AG04450 (cell line): Measurements from ENCODE around the gene CCSER1. TPM values are rescaled to one million over a fixed set of nuclear protein-coding genes. Genes with fewer than 3 reads are reported as not detected.

Source experiments
- CTCF ChIA-PET: fragments of 300-600, 350-600 bp; formaldehyde crosslinking; extraction: SDS; loops from one replicate; lab custom pipeline; 2022; ENCODE audit warnings: antibody characterized with exemption, inconsistent platforms; lab: Charles Lee
- POLR2A ChIA-PET: fragments of 350-600 bp; formaldehyde crosslinking; extraction: SDS; loops from one replicate; lab custom pipeline; 2021; ENCODE audit warnings: antibody characterized with exemption, inconsistent platforms; lab: Yijun Ruan, JAX
- DNase-seq: peaks from one replicate; pipeline ENCODE4 v3.0.0-alpha.2; 2011; ENCODE audit warnings: low read depth, low spot score
- H3K27ac ChIP-seq: one replicate; pipeline ENCODE4 v1.5.1; 2012; ENCODE audit warnings: low read depth, low read length, control low read depth
- H3K27me3 ChIP-seq: one replicate; pipeline ENCODE4 v1.6.0; 2012; ENCODE audit warnings: low read length; ENCODE audit not compliant: control insufficient read depth, insufficient read depth
- H3K4me3 ChIP-seq: 2 replicates; pipeline ENCODE4 v1.5.1; 2011; ENCODE audit warnings: mild to moderate bottlenecking, low read depth, low read length, control low read depth
- H3K9me3 ChIP-seq: 2 replicates; pipeline ENCODE4 v1.5.1; 2012; ENCODE audit warnings: low read length; ENCODE audit not compliant: control insufficient read depth, insufficient read depth
- CTCF ChIP-seq: IDR thresholded peaks from 2 replicates; pipeline ENCODE4 v1.5.1; 2011; ENCODE audit warnings: low read depth, low read length, control low read depth, inconsistent platforms
- polyA plus RNA-seq: library from polyadenylated mRNA; depleted of rRNA; stranded (reverse); fragments of >200 nt; gene quantifications from 2 replicates; pipeline ENCODE4 v1.2.3, GENCODE V29; 2011

Gene CCSER1
- polyA plus RNA-seq, 1 experiment: not detected

DNA sequence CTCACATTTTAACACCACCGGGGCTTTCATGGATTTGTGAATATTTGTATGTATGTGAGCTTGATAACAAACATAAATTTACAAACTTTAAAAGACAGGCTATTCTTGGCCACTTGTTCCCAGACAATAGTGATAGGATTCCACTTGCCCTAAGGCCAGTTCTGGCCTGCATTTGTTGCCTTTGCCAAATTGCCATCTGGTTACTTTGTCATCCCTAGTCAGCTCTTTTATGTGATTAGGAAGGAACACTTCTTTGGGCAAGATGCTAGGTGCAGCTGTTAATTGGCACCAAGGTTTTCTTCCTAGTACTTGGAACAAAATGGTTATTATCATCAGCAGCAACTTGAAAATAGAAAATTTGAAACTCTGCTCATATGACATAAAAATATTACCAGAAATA lies 63.3 kb downstream of the CCSER1 start:
- no peak overlapping the region for H3K27ac ChIP-seq
- no peak overlapping the region for H3K4me3 ChIP-seq
- ChIA-PET POLR2A (no interaction called here), CTCF (no interaction called here)
- no peaks in the 10 kb centered on the region for H3K27me3 ChIP-seq
- no peaks in the 10 kb centered on the region for H3K9me3 ChIP-seq
- DNase-seq: no peak
- TF ChIP-seq CTCF: no peak

DNA sequence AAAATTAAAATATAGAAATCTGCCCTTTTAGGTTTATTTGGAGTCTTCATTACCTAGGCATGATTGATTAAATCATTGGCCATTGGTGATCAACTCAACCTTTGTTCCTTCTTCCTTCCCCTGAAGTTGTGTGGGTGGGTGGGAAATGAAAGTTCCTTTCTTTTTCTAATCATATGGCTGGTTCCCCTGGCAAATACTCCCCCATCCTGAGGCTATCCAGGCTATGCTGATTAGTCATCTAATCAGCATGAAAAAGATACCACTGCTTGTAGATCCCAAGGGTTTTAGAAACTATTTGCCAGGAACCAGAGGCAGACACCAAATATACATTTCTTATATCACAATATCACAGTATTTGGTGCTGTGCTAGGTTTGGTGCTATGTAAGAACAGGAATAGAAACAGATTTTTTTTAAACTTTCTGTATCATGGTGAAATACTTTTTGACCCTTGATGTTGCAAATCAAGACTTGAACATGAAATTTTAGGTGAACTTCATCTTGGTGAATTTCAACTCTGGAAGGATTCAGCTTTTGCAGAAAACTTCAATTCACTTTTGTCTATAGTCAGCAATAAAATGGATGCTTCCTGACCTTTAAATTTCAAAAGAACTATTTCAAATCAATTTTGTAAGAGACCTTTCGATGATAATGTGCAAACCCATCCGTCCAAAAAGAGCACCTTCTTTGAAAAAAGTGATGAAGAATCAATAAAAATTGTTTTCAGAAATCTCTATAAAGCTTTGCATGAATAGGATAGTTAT lies 71.1 kb downstream of the CCSER1 start:
- TF ChIP-seq CTCF: no peak
- Histone ChIP-seq H3K9me3 (no peaks in the 10 kb centered on the region), H3K27ac (no peak overlapping the region), H3K27me3 (no peaks in the 10 kb centered on the region), H3K4me3 (no peak overlapping the region)
- POLR2A ChIA-PET: no interaction called here
- CTCF ChIA-PET: no interaction called here
- DNase-seq: no peak

- H3K27me3 ChIP-seq: no peaks in the 10 kb centered on the region
- no peak for DNase-seq
- ChIA-PET POLR2A (no interaction called here), CTCF (no interaction called here)
- H3K27ac ChIP-seq: no peak overlapping the region
- no peak for TF ChIP-seq CTCF
- no peak overlapping the region for H3K4me3 ChIP-seq
- peaks cover 6% of the 10 kb centered on the region; the same call in 1 of the 2 replicates for H3K9me3 ChIP-seq
Observed at GRCh38 chr4:90207887-90208454, 80.8 kb downstream of the CCSER1 start.

DNA sequence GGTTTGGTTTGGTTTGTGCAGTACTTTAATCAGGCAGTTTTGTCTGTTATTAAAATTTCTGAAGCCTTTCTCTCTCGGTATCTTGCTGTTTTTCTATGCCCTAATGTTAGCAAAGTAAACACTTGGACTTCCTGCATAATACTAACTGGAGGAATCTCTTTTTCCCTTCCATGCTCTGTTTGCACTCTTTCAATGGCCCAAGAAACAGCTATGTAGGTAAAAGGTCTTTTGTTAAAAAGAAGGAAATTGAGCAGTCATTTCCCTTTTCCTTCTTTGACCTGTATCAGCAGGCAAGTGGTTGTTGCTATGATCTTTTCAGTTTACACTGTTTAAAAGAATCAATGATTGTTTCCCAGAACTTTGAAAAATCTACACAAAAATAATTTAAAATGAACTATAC lies 82.7 kb downstream of the CCSER1 start:
- H3K27ac ChIP-seq: no peak overlapping the region
- no peaks in the 10 kb centered on the region for H3K27me3 ChIP-seq
- no peak overlapping the region for H3K4me3 ChIP-seq
- peaks cover 6% of the 10 kb centered on the region; the same call in 1 of the 2 replicates for H3K9me3 ChIP-seq
- TF ChIP-seq CTCF: no peak
- DNase-seq: no peak
- ChIA-PET CTCF (no interaction called here), POLR2A (interaction anchor here (0.7 kb wide), 1 partner anchor 1959 kb away, joined by 4 read pairs; no protein-coding TSS in a partner anchor)

- Histone ChIP-seq H3K27me3 (no peaks in the 10 kb centered on the region), H3K27ac (no peak overlapping the region), H3K9me3 (peaks cover 6% of the 10 kb centered on the region; the same call in 1 of the 2 replicates), H3K4me3 (no peak overlapping the region)
- ChIA-PET CTCF (no interaction called here), POLR2A (no interaction called here)
- no peak for TF ChIP-seq CTCF
- DNase-seq: no peak
Observed at GRCh38 chr4:90211174-90211573, 84.0 kb downstream of the CCSER1 start.
